ENCODE results near the gene ANKS3. TPM values are rescaled to one million over a fixed set of nuclear protein-coding genes. Genes with fewer than 3 reads are reported as not detected.

ANKS3 gene
- total RNA-seq, 1 experiment from 2014 or later, result 32.8 TPM

- Histone ChIP-seq H3K27ac (no peak overlapping the region), H2AFZ (no peak overlapping the region), H3K4me2 (no peak overlapping the region), H3F3A (ENCODE audit: insufficient read depth, low read depth) (peaks cover 9% of the 10 kb centered on the region; the same call in 1 of the 2 replicates), H3K4me3 (no peak overlapping the region), H3K79me2 (ENCODE audit: low read depth) (peaks cover 3% of the 10 kb centered on the region; the same call in 1 of the 2 replicates), H3K27me3 (ENCODE audit: insufficient read depth, low read depth) (no peaks in the 10 kb centered on the region), H3K4me1 (replicated peaks; ENCODE audit: insufficient read depth) (peaks cover 10% of the 10 kb centered on the region; the same call in 1 of the 2 replicates), H3K9me2 (ENCODE audit: insufficient read depth) (no peaks in the 10 kb centered on the region), H4K20me1 (ENCODE audit: insufficient read depth) (peaks cover 3% of the 10 kb centered on the region; the same call in 1 of the 2 replicates), H3K36me3 (ENCODE audit: low read depth) (no peaks in the 10 kb centered on the region), H3K9me3 (ENCODE audit: insufficient read depth, low read depth) (no peaks in the 10 kb centered on the region)
- TF ChIP-seq EZH2 (IDR thresholded peaks at IDR 0.05; ENCODE audit: low read depth), result no peak
- BruUV-seq (replicated peaks), result no TSS peak
- ChIA-PET POLR2A (ENCODE audit: unreplicated experiment) (no interaction called here), CTCF (interaction anchor here (0.6 kb wide), 1 partner anchor 179 kb away, joined by 4 read pairs; no protein-coding TSS in a partner anchor)
- DNase-seq, result no peak
- intact Hi-C loops (cut with micrococcal nuclease; ENCODE audit: unreplicated experiment), result no loop called here
Observed at GRCh38 chr16:4696905-4697847, 36.9 kb downstream of the ANKS3 start.

DNA sequence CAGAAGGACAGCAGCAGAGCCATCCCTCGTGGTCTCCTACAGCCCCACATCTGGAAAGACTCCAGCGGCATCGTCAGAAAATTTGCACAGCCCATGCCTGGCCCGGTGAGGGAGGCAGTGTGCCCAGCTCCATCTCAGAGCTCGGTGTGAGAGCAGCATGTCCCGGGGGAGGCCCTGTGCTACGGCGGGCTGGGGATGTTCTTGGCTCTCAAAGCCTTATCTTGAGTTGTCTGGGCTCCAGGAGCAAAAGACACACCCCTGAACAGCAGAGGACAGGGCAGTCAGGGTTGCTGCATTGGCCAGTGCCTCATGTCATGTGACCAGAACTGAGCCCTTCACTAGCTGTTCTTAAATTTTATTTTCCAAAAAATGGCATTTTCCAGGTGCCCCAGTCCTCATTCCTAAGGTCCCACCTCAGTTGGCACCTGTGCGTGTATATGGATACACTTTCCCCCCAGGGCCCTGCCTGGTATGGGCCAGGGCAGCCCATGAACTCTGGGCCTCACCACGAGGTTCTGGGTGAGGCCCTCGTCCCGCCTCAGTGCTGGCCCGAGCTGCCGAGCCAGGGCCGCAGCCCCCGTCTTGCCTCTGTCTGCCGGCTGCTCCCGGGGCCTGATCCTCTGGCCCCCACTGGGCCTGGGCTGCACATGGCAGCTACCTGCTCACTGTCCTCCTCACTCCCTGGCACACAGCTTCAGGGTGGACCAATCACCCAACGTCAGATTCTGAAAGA lies 37.7 kb downstream of the ANKS3 start:
- BruUV-seq (replicated peaks), result no TSS peak
- Histone ChIP-seq H3K9me2 (ENCODE audit: insufficient read depth) (no peaks in the 10 kb centered on the region), H3K36me3 (ENCODE audit: low read depth) (no peaks in the 10 kb centered on the region), H4K20me1 (ENCODE audit: insufficient read depth) (peaks cover 3% of the 10 kb centered on the region; the same call in 1 of the 2 replicates), H3F3A (ENCODE audit: insufficient read depth, low read depth) (peaks cover 9% of the 10 kb centered on the region; the same call in 1 of the 2 replicates), H2AFZ (no peak overlapping the region), H3K4me3 (no peak overlapping the region), H3K4me1 (replicated peaks; ENCODE audit: insufficient read depth) (peaks cover 10% of the 10 kb centered on the region; the same call in 1 of the 2 replicates), H3K4me2 (no peak overlapping the region), H3K27me3 (ENCODE audit: insufficient read depth, low read depth) (no peaks in the 10 kb centered on the region), H3K9me3 (ENCODE audit: insufficient read depth, low read depth) (no peaks in the 10 kb centered on the region), H3K79me2 (ENCODE audit: low read depth) (peaks cover 3% of the 10 kb centered on the region; the same call in 1 of the 2 replicates), H3K27ac (no peak overlapping the region)
- no peak for TF ChIP-seq EZH2 (IDR thresholded peaks at IDR 0.05; ENCODE audit: low read depth)
- TF ChIP-seq, protein P1, sequence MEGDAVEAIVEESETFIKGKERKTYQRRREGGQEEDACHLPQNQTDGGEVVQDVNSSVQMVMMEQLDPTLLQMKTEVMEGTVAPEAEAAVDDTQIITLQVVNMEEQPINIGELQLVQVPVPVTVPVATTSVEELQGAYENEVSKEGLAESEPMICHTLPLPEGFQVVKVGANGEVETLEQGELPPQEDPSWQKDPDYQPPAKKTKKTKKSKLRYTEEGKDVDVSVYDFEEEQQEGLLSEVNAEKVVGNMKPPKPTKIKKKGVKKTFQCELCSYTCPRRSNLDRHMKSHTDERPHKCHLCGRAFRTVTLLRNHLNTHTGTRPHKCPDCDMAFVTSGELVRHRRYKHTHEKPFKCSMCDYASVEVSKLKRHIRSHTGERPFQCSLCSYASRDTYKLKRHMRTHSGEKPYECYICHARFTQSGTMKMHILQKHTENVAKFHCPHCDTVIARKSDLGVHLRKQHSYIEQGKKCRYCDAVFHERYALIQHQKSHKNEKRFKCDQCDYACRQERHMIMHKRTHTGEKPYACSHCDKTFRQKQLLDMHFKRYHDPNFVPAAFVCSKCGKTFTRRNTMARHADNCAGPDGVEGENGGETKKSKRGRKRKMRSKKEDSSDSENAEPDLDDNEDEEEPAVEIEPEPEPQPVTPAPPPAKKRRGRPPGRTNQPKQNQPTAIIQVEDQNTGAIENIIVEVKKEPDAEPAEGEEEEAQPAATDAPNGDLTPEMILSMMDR (conservative IDR thresholded peaks at IDR 0.05), result no peak
- intact Hi-C loops (cut with micrococcal nuclease; ENCODE audit: unreplicated experiment), result no loop called here
- ChIA-PET POLR2A (ENCODE audit: unreplicated experiment) (no interaction called here), CTCF (no interaction called here)
- DNase-seq, result no peak

- no peak overlapping the region for H3K27ac ChIP-seq
- ChIA-PET CTCF (interaction anchor here (0.6 kb wide), 1 partner anchor 119 kb away, joined by 9 read pairs; no protein-coding TSS in a partner anchor), POLR2A (ENCODE audit: unreplicated experiment) (no interaction called here)
- H2AFZ ChIP-seq, result no peak overlapping the region
- H3K27me3 ChIP-seq (ENCODE audit: insufficient read depth, low read depth), result no peaks in the 10 kb centered on the region
- H3K9me2 ChIP-seq (ENCODE audit: insufficient read depth), result no peaks in the 10 kb centered on the region
- peaks cover 3% of the 10 kb centered on the region; the same call in 1 of the 2 replicates for H4K20me1 ChIP-seq (ENCODE audit: insufficient read depth)
- H3K9me3 ChIP-seq (ENCODE audit: insufficient read depth, low read depth), result no peaks in the 10 kb centered on the region
- peaks cover 10% of the 10 kb centered on the region; the same call in 1 of the 2 replicates for H3K4me1 ChIP-seq (replicated peaks; ENCODE audit: insufficient read depth)
- H3F3A ChIP-seq (ENCODE audit: insufficient read depth, low read depth), result peaks cover 5% of the 10 kb centered on the region; the same call in 1 of the 2 replicates
- no peak for DNase-seq
- H3K4me3 ChIP-seq, result no peak overlapping the region
- TF ChIP-seq EZH2 (IDR thresholded peaks at IDR 0.05; ENCODE audit: low read depth), result no peak
- TF ChIP-seq, protein P1 (conservative IDR thresholded peaks at IDR 0.05), result no peak
- H3K4me2 ChIP-seq, result no peak overlapping the region
- TSS peak; percentile 34 for BruUV-seq (replicated peaks)
- intact Hi-C loops (cut with micrococcal nuclease; ENCODE audit: unreplicated experiment), result no loop called here
- no peaks in the 10 kb centered on the region for H3K36me3 ChIP-seq (ENCODE audit: low read depth)
- H3K79me2 ChIP-seq (ENCODE audit: low read depth), result peaks cover 3% of the 10 kb centered on the region; the same call in 1 of the 2 replicates
Observed at GRCh38 chr16:4695473-4696171, 38.4 kb downstream of the ANKS3 start.
